22Rv1 (cell line): ENCODE data around the gene APOC4.

Source experiments
- H3K27ac ChIP-seq: fragments of 450-650 bp; 2 replicates; pipeline ENCODE4 v1.5.1; 2017
- ZFX ChIP-seq: fragments of 450-650 bp; IDR thresholded peaks from 2 replicates; pipeline ENCODE4 v1.6.1; 2017; ENCODE audit warnings: antibody characterized with exemption, borderline replicate concordance
- TF ChIP-seq, protein P1 (sequence below): fragments of 450-650 bp; IDR thresholded peaks from 2 replicates; pipeline ENCODE4 v1.5.1; 2017; ENCODE audit warnings: mild to moderate bottlenecking

APOC4 gene

GRCh38 chr19:44972802-44973201 lies 30.8 kb downstream of the APOC4 start:
- H3K27ac ChIP-seq = no peak overlapping the region
- no peak for TF ChIP-seq ZFX
- TF ChIP-seq, protein P1, sequence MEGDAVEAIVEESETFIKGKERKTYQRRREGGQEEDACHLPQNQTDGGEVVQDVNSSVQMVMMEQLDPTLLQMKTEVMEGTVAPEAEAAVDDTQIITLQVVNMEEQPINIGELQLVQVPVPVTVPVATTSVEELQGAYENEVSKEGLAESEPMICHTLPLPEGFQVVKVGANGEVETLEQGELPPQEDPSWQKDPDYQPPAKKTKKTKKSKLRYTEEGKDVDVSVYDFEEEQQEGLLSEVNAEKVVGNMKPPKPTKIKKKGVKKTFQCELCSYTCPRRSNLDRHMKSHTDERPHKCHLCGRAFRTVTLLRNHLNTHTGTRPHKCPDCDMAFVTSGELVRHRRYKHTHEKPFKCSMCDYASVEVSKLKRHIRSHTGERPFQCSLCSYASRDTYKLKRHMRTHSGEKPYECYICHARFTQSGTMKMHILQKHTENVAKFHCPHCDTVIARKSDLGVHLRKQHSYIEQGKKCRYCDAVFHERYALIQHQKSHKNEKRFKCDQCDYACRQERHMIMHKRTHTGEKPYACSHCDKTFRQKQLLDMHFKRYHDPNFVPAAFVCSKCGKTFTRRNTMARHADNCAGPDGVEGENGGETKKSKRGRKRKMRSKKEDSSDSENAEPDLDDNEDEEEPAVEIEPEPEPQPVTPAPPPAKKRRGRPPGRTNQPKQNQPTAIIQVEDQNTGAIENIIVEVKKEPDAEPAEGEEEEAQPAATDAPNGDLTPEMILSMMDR = no peak

DNA sequence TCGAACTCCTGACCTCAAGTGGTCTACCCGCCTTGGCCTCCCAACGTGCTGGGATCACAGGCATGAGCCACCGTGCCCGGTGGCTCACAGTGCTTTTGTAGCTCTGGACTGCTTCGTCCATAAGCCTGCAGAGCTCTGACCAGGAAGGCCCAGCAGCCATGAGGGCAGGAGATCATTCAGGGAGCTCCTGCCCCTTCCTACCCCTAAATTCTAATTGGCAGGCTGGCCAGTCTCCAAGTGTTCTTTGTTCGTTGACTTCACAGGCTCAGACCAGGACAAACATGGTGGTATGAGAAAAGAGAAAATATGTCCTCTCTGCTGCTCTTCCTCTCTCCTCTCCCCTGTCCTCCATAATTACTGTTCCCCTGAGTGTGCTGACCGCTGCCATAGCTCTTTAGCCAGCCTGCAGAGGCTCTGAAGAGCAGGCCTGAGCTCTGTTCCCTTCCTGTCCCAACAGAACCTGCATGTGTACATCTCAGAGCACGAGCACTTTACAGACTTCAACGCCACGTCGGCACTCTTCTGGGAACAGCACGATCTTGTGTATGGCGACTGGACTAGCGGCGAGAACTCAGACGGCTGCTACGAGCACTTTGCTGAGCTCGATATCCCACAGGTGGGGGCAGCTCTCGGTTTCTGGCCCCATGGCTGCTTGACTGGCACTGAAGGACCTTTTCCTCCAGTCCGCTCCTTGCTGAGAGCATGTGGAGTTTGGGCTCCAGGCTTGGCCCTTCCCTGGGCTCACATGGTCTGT lies 32.1 kb downstream of the APOC4 start:
- TF ChIP-seq ZFX = no peak
- TF ChIP-seq, protein P1 = no peak

DNA sequence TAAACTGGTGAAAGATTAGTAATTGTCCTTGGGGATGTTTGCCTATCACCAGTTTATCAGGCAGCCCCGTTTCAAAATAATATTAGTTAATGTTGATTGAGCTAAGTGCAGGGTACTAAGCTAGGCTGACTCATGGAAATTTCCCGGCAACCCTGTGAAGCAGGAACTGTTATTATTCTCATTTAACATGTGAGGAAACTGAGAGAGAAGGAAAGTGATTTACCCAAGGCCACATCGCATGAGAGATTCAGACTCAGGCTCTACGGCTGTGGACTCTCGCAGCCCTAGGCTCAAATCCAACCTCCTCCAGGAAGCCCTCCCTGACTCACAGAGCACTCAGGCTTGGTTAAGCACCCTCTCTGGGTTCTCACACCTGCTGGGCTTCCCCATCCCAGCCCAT lies 32.8 kb downstream of the APOC4 start:
- no peak for TF ChIP-seq ZFX
- TF ChIP-seq, protein P1 = no peak
- H3K27ac ChIP-seq = no peak overlapping the region

More for the DNA sequence above, 32.1 kb downstream of the APOC4 start:
- H3K27ac ChIP-seq = no peak overlapping the region

DNA sequence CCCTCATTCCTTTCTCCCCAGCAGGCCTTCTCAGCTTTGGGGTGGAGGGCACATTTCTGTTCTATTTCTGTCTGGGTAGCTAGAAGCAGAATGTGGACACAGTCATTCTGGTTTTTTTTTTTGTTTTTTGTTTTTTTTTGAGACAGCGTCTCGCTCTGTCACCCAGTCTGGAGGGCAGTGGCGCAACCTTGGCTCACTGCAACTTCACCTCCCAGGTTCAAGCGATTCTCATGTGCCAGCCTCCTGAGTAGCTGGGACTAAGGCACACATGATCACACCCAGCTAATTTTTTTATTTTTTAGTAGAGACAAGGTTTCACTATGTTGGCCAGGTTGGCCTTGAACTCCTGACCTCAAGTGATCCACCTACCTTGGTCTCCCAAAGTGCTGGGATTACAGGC lies 33.4 kb downstream of the APOC4 start:
- no peak overlapping the region for H3K27ac ChIP-seq
- TF ChIP-seq, protein P1 = no peak
- TF ChIP-seq ZFX = no peak

GRCh38 chr19:44984005-44984404 lies 42.0 kb downstream of the APOC4 start:
- no peak overlapping the region for H3K27ac ChIP-seq
- TF ChIP-seq, protein P1 = no peak
- TF ChIP-seq ZFX = no peak

- no peak overlapping the region for H3K27ac ChIP-seq
- TF ChIP-seq, protein P1 = no peak
- no peak for TF ChIP-seq ZFX
Measured at GRCh38 chr19:44985445-44985844, 43.4 kb downstream of the APOC4 start.

DNA sequence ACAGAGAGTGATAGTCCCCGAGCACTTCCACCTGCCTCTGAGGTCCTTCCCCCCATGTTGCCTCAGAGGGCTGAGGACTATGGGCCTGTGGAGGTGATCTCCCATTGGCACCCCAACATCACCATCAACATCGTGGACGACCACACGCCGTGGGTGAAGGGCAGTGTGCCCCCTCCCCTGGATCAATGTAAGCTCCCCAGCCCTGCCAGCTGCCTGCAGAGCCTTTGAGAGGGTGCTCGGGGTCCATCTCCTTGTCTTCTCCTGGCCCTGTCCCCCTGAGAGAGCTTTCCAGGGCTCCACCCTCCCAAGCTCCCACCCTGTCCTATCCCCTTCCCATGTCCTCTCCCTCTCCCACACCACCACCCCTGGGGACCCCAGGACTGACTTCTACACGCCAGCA lies 44.4 kb downstream of the APOC4 start:
- no peak for TF ChIP-seq ZFX
- TF ChIP-seq, protein P1 = no peak
- H3K27ac ChIP-seq = no peak overlapping the region
